ENCODE results near the gene ACBD4. TPM values are rescaled to one million over a fixed set of nuclear protein-coding genes. Genes with fewer than 3 reads are reported as not detected.

The ACBD4 gene
- polyA plus RNA-seq, 1 donor from 2014 or later = 3.1 TPM

DNA sequence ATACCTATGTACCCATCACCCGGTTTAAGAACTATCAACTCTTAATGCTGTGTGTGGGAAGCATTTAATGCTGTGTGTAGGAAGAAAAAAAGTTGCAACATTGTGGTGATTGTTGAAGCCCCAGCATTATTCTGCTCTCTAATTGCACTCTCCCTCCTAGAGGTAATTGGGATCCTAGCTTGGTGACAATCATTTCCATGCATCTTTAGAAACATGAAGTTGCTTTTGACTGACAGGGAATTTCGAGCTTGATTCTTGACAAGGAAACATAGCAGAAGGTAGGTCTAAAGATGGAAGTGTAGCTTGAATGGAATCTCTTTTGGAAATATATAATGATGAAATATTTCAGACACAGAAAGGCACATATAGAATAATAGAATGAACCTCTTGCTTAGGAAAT is 53.5 kb downstream of the ACBD4 start:
- Histone ChIP-seq H3K79me2 (replicated peaks; ENCODE audit: insufficient read depth, low read length) (no peaks in the 10 kb centered on the region), H3K9me3 (ENCODE audit: low read length) (no peaks in the 10 kb centered on the region), H3K27me3 (ENCODE audit: insufficient read depth, low read depth, low read length) (no peaks in the 10 kb centered on the region), H4K20me1 (ENCODE audit: insufficient read depth) (no peaks in the 10 kb centered on the region), H2AFZ (ENCODE audit: low read depth, low read length) (no peak overlapping the region), H3K9me2 (ENCODE audit: insufficient read depth, low read length) (no peaks in the 10 kb centered on the region), H3K27ac (ENCODE audit: low read length) (peak overlapping the region; percentile 86), H3K9ac (ENCODE audit: low read length) (peak overlapping the region; percentile 42), H3K4me3 (ENCODE audit: low read length) (no peak overlapping the region), H3F3A (ENCODE audit: insufficient read depth, low read length, poor library complexity, severe bottlenecking) (peaks cover 5% of the 10 kb centered on the region), H3K36me3 (ENCODE audit: insufficient read depth, low read length) (no peaks in the 10 kb centered on the region), H3K4me2 (ENCODE audit: low read length) (no peak overlapping the region)
- TF ChIP-seq MXI1 (conservative IDR thresholded peaks at IDR 0.05; ENCODE audit: poor library complexity, severe bottlenecking) (no peak), POLR2AphosphoS5 (IDR thresholded peaks at IDR 0.05) (peak; percentile 26)

DNA sequence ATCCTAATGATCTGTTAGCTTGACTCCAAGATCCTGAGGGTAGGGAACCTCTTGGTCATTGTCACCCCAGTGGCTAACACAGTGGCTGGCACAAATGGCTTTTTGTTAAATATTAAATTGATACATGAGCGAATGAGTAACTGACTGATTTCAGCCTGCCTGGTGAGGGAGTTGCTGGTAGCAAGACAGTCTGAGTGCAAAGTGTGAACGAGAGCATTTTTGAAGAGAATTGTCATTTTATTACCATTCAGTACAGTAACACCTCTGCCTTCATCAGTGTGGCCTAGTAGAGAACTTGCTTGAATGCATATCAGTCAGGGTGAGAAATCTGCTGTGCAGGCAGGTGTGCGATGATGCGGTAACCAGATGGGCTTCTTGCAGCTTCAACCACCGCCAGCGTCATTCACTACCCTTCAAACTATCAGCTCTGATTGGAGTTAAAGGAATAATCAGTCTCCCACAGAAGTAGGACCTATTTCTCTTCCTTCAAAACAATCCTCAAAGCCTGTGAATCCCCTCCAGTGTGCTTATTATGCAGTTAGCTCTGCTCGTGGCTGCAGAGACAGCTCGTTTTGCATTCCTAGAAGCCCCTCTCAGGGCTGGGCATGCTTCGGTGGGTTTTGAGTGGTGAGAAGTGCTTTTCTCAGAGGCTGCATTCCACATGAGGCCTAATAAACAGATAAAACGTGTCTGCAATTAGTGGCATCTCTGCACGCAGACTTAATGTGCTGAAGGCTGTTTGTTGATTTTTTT is 55.2 kb downstream of the ACBD4 start:
- H2AFZ ChIP-seq (ENCODE audit: low read depth, low read length) = peak overlapping the region; percentile 33

More for the DNA sequence above, 55.2 kb downstream of the ACBD4 start:
- no peaks in the 10 kb centered on the region for H3K9me2 ChIP-seq (ENCODE audit: insufficient read depth, low read length)
- peak overlapping the region; percentile 59 for H3K4me2 ChIP-seq (ENCODE audit: low read length)
- no peaks in the 10 kb centered on the region for H3K79me2 ChIP-seq (replicated peaks; ENCODE audit: insufficient read depth, low read length)
- TF ChIP-seq, protein P1, sequence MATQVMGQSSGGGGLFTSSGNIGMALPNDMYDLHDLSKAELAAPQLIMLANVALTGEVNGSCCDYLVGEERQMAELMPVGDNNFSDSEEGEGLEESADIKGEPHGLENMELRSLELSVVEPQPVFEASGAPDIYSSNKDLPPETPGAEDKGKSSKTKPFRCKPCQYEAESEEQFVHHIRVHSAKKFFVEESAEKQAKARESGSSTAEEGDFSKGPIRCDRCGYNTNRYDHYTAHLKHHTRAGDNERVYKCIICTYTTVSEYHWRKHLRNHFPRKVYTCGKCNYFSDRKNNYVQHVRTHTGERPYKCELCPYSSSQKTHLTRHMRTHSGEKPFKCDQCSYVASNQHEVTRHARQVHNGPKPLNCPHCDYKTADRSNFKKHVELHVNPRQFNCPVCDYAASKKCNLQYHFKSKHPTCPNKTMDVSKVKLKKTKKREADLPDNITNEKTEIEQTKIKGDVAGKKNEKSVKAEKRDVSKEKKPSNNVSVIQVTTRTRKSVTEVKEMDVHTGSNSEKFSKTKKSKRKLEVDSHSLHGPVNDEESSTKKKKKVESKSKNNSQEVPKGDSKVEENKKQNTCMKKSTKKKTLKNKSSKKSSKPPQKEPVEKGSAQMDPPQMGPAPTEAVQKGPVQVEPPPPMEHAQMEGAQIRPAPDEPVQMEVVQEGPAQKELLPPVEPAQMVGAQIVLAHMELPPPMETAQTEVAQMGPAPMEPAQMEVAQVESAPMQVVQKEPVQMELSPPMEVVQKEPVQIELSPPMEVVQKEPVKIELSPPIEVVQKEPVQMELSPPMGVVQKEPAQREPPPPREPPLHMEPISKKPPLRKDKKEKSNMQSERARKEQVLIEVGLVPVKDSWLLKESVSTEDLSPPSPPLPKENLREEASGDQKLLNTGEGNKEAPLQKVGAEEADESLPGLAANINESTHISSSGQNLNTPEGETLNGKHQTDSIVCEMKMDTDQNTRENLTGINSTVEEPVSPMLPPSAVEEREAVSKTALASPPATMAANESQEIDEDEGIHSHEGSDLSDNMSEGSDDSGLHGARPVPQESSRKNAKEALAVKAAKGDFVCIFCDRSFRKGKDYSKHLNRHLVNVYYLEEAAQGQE (IDR thresholded peaks at IDR 0.05; ENCODE audit: borderline replicate concordance) = no peak
- TF ChIP-seq, protein P2, sequence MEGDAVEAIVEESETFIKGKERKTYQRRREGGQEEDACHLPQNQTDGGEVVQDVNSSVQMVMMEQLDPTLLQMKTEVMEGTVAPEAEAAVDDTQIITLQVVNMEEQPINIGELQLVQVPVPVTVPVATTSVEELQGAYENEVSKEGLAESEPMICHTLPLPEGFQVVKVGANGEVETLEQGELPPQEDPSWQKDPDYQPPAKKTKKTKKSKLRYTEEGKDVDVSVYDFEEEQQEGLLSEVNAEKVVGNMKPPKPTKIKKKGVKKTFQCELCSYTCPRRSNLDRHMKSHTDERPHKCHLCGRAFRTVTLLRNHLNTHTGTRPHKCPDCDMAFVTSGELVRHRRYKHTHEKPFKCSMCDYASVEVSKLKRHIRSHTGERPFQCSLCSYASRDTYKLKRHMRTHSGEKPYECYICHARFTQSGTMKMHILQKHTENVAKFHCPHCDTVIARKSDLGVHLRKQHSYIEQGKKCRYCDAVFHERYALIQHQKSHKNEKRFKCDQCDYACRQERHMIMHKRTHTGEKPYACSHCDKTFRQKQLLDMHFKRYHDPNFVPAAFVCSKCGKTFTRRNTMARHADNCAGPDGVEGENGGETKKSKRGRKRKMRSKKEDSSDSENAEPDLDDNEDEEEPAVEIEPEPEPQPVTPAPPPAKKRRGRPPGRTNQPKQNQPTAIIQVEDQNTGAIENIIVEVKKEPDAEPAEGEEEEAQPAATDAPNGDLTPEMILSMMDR (IDR thresholded peaks at IDR 0.05; ENCODE audit: poor library complexity, severe bottlenecking) = peak; percentile 10
- TF ChIP-seq RAD21 (conservative IDR thresholded peaks at IDR 0.05) = no peak
- TF ChIP-seq EP300 (conservative IDR thresholded peaks at IDR 0.05; ENCODE audit: poor library complexity, severe bottlenecking) = peak; percentile 48
- TF ChIP-seq EZH2 (IDR thresholded peaks at IDR 0.05; ENCODE audit: borderline replicate concordance, insufficient read depth, low read length, poor library complexity, severe bottlenecking) = no peak
- TF ChIP-seq POLR2AphosphoS5 (IDR thresholded peaks at IDR 0.05) = peak; percentile 19
- peak; percentile 27 for TF ChIP-seq MXI1 (conservative IDR thresholded peaks at IDR 0.05; ENCODE audit: poor library complexity, severe bottlenecking)
- H3K9me3 ChIP-seq (ENCODE audit: low read length) = no peaks in the 10 kb centered on the region
- peak overlapping the region; percentile 86 for H3K27ac ChIP-seq (ENCODE audit: low read length)
- H3K27me3 ChIP-seq (ENCODE audit: insufficient read depth, low read depth, low read length) = no peaks in the 10 kb centered on the region
- H3K9ac ChIP-seq (ENCODE audit: low read length) = peak overlapping the region; percentile 59
- H3K4me3 ChIP-seq (ENCODE audit: low read length) = peak overlapping the region; percentile 49
- H3K36me3 ChIP-seq (ENCODE audit: insufficient read depth, low read length) = no peaks in the 10 kb centered on the region
- H3F3A ChIP-seq (ENCODE audit: insufficient read depth, low read length, poor library complexity, severe bottlenecking) = peaks cover 5% of the 10 kb centered on the region
- H4K20me1 ChIP-seq (ENCODE audit: insufficient read depth) = no peaks in the 10 kb centered on the region

Small RNAs within 50 kb of the gene (small RNA-seq; reads per million reads assigned to genes)
- gene MIR6784 = 0 reads per million in 3 experiments

Other genes starting within 250 kb of the ACBD4 start
- gene EFTUD2, start 236.2 kb upstream of the ACBD4 start, polyA plus RNA-seq = 47.8 and 69.4 TPM in 2 replicates
- gene GFAP, start 220.2 kb upstream of the ACBD4 start, polyA plus RNA-seq = not detected in 2 replicates
- gene KIF18B, start 187.9 kb upstream of the ACBD4 start, polyA plus RNA-seq = 0.10 and 0.26 TPM in 2 replicates
- gene C1QL1, start 167.4 kb upstream of the ACBD4 start, polyA plus RNA-seq = 0.19 TPM in 1 of 2 replicates, not detected in the other
- 68.5 and 75.0 TPM in 2 replicates for gene DCAKD, start 84.1 kb upstream of the ACBD4 start, polyA plus RNA-seq
- gene NMT1, start 74.4 kb upstream of the ACBD4 start, polyA plus RNA-seq = 23.4 and 28.7 TPM in 2 replicates
- 0.36 and 1.3 TPM in 2 replicates for gene PLCD3, start 3.2 kb upstream of the ACBD4 start, polyA plus RNA-seq
- gene HEXIM1, start 12.8 kb downstream of the ACBD4 start, polyA plus RNA-seq = 9.0 and 10.2 TPM in 2 replicates
- gene HEXIM2, start 26.2 kb downstream of the ACBD4 start, polyA plus RNA-seq = 13.9 and 17.9 TPM in 2 replicates
- gene FMNL1, start 86.2 kb downstream of the ACBD4 start, polyA plus RNA-seq = 3.8 and 5.6 TPM in 2 replicates
- not detected in 2 replicates for gene SPATA32, start 126.4 kb downstream of the ACBD4 start, polyA plus RNA-seq
- 6.6 and 6.7 TPM in 2 replicates for gene MAP3K14, start 181.3 kb downstream of the ACBD4 start, polyA plus RNA-seq

Data from neural cell (in vitro differentiated cells).